Measurements from ENCODE around the gene ACTR3C.

GRCh38 chr7:150308575-150308974, 14.8 kb downstream of the ACTR3C start:
- TF ChIP-seq, protein P1, sequence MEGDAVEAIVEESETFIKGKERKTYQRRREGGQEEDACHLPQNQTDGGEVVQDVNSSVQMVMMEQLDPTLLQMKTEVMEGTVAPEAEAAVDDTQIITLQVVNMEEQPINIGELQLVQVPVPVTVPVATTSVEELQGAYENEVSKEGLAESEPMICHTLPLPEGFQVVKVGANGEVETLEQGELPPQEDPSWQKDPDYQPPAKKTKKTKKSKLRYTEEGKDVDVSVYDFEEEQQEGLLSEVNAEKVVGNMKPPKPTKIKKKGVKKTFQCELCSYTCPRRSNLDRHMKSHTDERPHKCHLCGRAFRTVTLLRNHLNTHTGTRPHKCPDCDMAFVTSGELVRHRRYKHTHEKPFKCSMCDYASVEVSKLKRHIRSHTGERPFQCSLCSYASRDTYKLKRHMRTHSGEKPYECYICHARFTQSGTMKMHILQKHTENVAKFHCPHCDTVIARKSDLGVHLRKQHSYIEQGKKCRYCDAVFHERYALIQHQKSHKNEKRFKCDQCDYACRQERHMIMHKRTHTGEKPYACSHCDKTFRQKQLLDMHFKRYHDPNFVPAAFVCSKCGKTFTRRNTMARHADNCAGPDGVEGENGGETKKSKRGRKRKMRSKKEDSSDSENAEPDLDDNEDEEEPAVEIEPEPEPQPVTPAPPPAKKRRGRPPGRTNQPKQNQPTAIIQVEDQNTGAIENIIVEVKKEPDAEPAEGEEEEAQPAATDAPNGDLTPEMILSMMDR (IDR thresholded peaks at IDR 0.05 in 2 of 3, conservative IDR thresholded peaks at IDR 0.05 in 1 of 3; ENCODE audit: control insufficient read depth in 2 of 3, extremely low read depth in 1 of 3, insufficient read depth in 1 of 3, low read depth in 3 of 3, low read length in 3 of 3), result no peak
- no peak for TF ChIP-seq CHD2 (IDR thresholded peaks at IDR 0.05; ENCODE audit: borderline replicate concordance, low read depth, low read length)
- TF ChIP-seq, protein P2, sequence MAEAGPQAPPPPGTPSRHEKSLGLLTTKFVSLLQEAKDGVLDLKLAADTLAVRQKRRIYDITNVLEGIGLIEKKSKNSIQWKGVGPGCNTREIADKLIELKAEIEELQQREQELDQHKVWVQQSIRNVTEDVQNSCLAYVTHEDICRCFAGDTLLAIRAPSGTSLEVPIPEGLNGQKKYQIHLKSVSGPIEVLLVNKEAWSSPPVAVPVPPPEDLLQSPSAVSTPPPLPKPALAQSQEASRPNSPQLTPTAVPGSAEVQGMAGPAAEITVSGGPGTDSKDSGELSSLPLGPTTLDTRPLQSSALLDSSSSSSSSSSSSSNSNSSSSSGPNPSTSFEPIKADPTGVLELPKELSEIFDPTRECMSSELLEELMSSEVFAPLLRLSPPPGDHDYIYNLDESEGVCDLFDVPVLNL (IDR thresholded peaks at IDR 0.05; ENCODE audit: low read depth, low read length), result no peak
